Measurements from ENCODE around the gene KCND3. TPM values are rescaled to one million over a fixed set of nuclear protein-coding genes. Genes with fewer than 3 reads are reported as not detected.

The KCND3 gene
- polyA plus RNA-seq, 1 donor: 2.5 TPM

DNA sequence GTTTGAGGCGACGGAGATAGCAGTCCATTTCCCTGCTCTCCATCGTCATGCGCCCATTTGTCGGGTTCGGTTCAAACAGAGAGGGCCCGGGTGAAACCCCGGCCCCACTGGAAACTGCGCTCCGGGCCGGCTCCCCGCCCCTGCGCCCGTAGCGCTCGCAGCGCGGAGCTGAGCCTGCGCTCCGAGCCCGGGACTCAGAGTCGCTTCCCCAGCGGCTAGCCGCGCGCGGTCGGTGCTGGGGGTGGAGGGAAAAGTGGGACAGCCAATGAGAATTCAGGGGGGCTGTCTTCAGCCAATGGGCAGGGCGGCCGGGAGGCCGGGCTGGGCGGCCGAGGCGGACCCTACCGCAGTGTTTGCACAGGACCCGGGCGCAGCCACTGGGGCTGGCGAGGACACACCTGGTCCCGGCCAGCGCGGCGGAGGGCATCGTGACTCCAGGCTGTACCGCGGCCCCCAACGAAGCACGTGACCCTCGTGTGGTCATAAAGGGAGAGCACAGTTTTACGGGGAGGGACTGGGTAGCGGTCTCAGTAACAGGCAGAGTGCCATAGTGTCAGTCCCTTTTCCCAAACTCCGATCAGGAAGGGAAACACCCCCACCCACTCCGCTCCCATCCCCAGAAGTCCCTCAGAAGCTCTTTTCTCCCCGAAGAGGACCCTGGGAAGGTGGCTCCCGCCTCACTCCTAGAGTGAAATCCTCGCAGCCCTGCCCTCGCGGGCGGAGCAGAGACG, 250.1 kb downstream of the KCND3 start, which contains the start of gene INKA2:
Gene INKA2 (minus strand): TSS at position 202 of the 731 bp plus-strand sequence. CDS start 153 bp downstream, at position 49.
- no CpG with 5 or more reads among the region's 59 CpGs for WGBS (ENCODE audit: insufficient coverage, low lambda C conversion rate)

DNA sequence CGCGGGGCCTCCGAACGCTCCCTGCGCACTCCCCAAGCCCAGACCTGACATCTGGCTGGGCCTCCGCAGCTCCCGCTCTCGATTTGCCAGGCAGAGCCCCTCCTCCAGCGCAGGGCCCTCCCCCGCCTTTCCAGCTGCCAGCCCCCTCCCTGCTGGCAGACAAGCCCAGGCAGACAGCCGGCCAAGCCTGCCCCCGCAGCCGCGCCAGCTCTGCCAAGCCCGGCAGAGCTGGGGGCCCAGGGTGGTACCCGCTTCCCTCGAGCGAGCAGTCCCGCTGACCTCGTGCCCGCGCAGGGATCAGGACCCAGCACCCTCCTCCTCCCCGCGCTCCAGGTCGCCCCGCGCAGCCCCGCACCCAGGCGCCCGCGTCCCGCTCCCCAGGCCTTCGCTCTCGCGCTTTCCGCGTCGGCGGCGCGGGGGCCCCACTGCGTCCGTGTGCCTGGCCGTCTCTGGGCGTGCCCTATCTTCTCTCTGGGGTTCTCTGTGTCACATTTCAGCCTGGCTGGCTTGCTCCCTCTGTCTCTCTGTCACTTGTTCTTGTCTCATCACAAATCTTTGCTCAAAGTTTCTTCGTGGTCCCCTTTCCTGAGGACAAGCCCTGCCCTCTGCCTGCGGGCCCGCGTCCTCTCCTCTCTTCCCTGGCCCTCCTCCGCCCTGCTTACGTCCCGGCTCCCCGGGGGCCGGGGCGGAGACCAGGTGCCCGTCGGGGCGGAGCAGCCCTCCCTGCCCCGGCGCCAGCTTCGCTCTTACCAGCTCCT, 250.9 kb downstream of the KCND3 start:
- H3K4me3 ChIP-seq (ENCODE audit: low read length): peak overlapping the region; percentile 77
- peak; percentile 52 to 84 for DNase-seq
- peak overlapping the region; percentile 84 for H3K27ac ChIP-seq (ENCODE audit: low read length)
- H3K27me3 ChIP-seq (ENCODE audit: control insufficient read depth, insufficient read depth, low read length): peaks cover 38% of the 10 kb centered on the region
- H3K36me3 ChIP-seq (ENCODE audit: control insufficient read depth, insufficient read depth, low read length): no peaks in the 10 kb centered on the region
- no CpG with 5 or more reads among the region's 61 CpGs for WGBS (ENCODE audit: insufficient coverage, low lambda C conversion rate)
- H3K9me3 ChIP-seq (ENCODE audit: control insufficient read depth, low read depth, low read length): peaks cover 6% of the 10 kb centered on the region
- peaks cover 28% of the 10 kb centered on the region for H3K4me1 ChIP-seq (ENCODE audit: control insufficient read depth, insufficient read depth, low read length)

More for the DNA sequence above, 250.1 kb downstream of the KCND3 start, which contains the start of gene INKA2:
- peak within 1 kb of the TSS; percentile 84 for H3K27ac ChIP-seq (ENCODE audit: low read length)
- DNase-seq: peak; percentile 81 to 92
- peak within 1 kb of the TSS; percentile 77 for H3K4me3 ChIP-seq (ENCODE audit: low read length)
- peaks cover 23% of the 10 kb centered on the region for H3K4me1 ChIP-seq (ENCODE audit: control insufficient read depth, insufficient read depth, low read length)
- peaks cover 44% of the 10 kb centered on the region for H3K27me3 ChIP-seq (ENCODE audit: control insufficient read depth, insufficient read depth, low read length)
- H3K9me3 ChIP-seq (ENCODE audit: control insufficient read depth, low read depth, low read length): peaks cover 6% of the 10 kb centered on the region
- no peaks in the 10 kb centered on the region for H3K36me3 ChIP-seq (ENCODE audit: control insufficient read depth, insufficient read depth, low read length)

DNA sequence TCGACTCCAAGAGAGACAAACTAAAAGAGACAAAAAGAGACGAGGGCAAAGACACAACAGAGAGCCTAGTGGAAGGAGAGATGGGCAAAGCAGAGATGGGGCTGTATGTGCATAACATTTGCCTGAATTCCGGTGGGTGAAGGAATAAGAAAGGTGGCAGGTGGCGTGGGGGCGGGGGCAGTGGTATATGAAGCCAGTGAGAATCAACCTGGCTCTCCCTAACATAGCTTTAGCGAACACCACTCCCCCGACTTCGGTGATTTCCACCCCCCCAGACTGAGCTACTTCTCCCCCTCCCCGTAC, 251.4 kb downstream of the KCND3 start:
- Histone ChIP-seq H3K4me1 (ENCODE audit: control insufficient read depth, insufficient read depth, low read length) (peaks cover 33% of the 10 kb centered on the region), H3K9me3 (ENCODE audit: control insufficient read depth, low read depth, low read length) (peaks cover 6% of the 10 kb centered on the region), H3K27ac (ENCODE audit: low read length) (peak overlapping the region; percentile 10), H3K36me3 (ENCODE audit: control insufficient read depth, insufficient read depth, low read length) (no peaks in the 10 kb centered on the region), H3K27me3 (ENCODE audit: control insufficient read depth, insufficient read depth, low read length) (peaks cover 33% of the 10 kb centered on the region), H3K4me3 (ENCODE audit: low read length) (peak overlapping the region; percentile 77)
- no peak for DNase-seq
- no CpG with 5 or more reads among the region's 9 CpGs for WGBS (ENCODE audit: insufficient coverage, low lambda C conversion rate)

DNA sequence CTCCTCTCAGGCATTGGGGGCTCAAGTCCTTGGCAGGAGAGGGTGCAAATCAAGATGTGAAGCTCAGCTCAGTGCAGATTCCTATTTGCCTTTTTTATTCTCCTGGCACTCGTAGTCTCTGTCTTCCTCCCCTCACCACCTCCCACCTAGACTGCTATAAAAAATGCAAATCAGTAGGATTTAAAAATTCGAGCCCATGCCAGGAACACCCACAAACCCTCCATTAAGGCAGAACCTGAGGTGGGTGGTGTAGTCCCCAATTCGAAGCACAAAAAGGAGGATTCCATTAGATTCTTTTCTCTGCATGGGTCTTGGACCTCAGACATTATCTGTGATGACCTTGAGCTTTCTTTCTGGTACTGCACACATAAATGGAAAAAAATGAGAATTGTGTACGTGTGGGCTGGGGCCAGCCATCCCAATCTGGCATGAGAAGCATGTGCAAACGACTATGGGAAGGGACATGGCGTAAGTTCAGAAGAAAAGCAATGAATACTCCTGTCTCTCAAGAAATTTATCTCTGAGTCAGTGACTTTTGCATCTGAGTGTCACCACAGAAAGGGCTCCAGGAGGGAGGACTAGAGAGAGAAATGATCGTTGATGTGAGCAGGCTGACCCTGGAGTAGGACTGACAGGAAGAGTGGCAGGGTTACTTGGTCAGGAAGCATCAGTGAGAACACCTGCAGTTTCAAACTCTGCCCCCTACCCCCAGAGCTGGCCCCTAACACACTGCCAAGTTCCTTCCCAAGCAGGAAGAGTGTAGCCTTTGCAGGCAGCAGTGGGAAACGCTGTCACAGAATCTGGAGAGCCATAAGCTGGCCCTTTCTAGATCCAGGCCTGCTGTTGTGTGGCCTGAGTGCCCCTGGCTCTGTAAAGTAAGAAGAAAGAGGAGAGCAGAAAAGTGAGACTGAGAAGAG, 252.0 kb downstream of the KCND3 start:
- Histone ChIP-seq H3K27me3 (ENCODE audit: control insufficient read depth, insufficient read depth, low read length) (peaks cover 27% of the 10 kb centered on the region), H3K4me1 (ENCODE audit: control insufficient read depth, insufficient read depth, low read length) (peaks cover 34% of the 10 kb centered on the region), H3K4me3 (ENCODE audit: low read length) (peak overlapping the region; percentile 77), H3K36me3 (ENCODE audit: control insufficient read depth, insufficient read depth, low read length) (no peaks in the 10 kb centered on the region), H3K27ac (ENCODE audit: low read length) (peak overlapping the region; percentile 10), H3K9me3 (ENCODE audit: control insufficient read depth, low read depth, low read length) (peaks cover 6% of the 10 kb centered on the region)
- DNase-seq: peak in 1 of 2 donors; percentile 59
- WGBS (ENCODE audit: insufficient coverage, low lambda C conversion rate): 52% methylated on average over 2 of the region's 8 CpGs

DNA sequence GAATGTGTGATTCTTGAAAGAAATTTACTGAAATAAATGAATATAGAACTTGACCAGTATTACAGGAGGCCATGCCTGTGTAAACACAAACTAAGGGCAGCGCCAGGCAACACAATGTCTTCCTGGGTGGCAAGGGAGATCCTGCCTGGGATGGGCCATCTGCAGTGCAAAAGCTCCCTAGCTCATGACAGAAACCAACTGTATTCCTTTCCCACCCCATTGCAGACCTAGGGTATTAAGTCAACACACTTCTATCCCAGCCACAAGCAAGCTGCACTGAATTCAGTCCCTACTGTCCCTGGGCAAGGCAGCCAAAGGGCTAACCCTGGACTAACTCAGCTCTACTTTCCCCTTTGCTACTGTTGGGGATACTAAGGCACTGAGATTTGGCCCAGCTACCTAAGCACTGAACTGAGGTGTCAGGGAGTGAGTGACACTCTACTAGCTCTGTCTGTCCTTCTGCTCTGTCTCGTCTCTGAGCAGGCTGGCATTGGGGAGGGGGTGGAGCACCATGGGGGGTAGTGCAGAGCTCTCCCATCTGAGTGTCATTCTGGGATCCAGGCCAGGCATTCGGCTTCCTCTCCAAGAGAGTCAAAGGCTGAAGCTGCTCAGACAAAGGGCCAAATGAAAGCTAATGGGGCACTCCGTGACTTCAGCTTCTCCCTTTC, 252.8 kb downstream of the KCND3 start:
- Histone ChIP-seq H3K27ac (ENCODE audit: low read length) (no peak overlapping the region), H3K9me3 (ENCODE audit: control insufficient read depth, low read depth, low read length) (peaks cover 6% of the 10 kb centered on the region), H3K36me3 (ENCODE audit: control insufficient read depth, insufficient read depth, low read length) (no peaks in the 10 kb centered on the region), H3K27me3 (ENCODE audit: control insufficient read depth, insufficient read depth, low read length) (peaks cover 20% of the 10 kb centered on the region), H3K4me3 (ENCODE audit: low read length) (no peak overlapping the region), H3K4me1 (ENCODE audit: control insufficient read depth, insufficient read depth, low read length) (peaks cover 34% of the 10 kb centered on the region)
- DNase-seq: no peak
- WGBS (ENCODE audit: insufficient coverage, low lambda C conversion rate): no CpG with 5 or more reads among the region's 4 CpGs

DNA sequence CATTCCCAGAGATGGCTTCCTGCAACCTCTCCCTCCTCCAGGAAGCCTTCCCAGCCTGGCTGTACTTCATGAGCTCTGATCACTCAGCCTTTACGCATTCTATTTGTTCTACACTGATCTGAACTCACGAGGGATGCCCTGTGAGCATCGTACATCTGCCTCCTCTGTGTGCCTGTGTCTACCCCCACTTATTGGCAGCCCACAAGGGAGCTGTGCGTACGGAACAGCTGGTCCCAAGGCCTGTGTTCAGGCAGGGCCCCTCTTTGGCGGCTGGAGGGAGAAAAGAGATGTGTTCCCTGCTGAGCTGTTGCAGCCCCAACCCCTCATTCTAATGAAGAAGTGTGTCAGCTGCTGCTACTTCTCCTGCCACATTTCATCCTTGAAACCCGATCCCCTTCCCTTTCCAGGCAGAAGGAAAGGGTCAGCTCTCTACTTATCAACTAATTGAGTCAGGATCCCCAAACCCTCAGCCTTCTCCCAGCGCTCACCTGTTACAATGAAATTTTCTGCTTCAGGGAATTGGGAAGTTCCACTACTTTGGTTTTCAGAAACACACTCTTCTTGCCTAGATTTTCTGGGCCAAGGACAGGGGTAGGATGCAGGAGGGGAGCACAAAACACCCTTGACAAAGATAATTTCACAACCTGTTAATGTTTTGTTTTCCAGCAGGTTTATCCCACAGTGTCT, 253.5 kb downstream of the KCND3 start:
- 80% methylated on average over 1 of the region's 8 CpGs for WGBS (ENCODE audit: insufficient coverage, low lambda C conversion rate)
- Histone ChIP-seq H3K4me1 (ENCODE audit: control insufficient read depth, insufficient read depth, low read length) (peaks cover 34% of the 10 kb centered on the region), H3K4me3 (ENCODE audit: low read length) (no peak overlapping the region), H3K27me3 (ENCODE audit: control insufficient read depth, insufficient read depth, low read length) (peaks cover 13% of the 10 kb centered on the region), H3K27ac (ENCODE audit: low read length) (no peak overlapping the region), H3K9me3 (ENCODE audit: control insufficient read depth, low read depth, low read length) (peaks cover 6% of the 10 kb centered on the region), H3K36me3 (ENCODE audit: control insufficient read depth, insufficient read depth, low read length) (no peaks in the 10 kb centered on the region)
- DNase-seq: no peak

DNA sequence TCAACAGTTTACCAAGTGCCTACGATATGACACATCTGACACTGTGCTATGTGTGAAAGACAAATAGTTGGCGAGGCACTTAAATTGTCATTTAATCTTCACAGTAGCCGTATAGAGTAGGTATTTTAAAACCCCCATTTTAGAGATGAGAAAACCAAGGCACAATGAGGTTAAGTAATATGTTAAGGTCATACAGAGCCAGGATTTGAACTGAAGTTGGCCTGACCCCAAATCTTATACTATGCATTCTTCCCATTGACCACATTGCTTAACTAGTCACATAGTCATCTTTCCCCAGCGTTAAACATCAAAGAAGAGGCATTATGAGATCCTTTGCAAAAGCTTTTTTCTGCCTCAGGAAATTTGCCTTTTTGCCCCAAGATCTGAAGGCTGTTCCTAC, 254.1 kb downstream of the KCND3 start:
- Histone ChIP-seq H3K4me1 (ENCODE audit: control insufficient read depth, insufficient read depth, low read length) (peaks cover 35% of the 10 kb centered on the region), H3K36me3 (ENCODE audit: control insufficient read depth, insufficient read depth, low read length) (no peaks in the 10 kb centered on the region), H3K27ac (ENCODE audit: low read length) (no peak overlapping the region), H3K27me3 (ENCODE audit: control insufficient read depth, insufficient read depth, low read length) (peaks cover 6% of the 10 kb centered on the region), H3K4me3 (ENCODE audit: low read length) (no peak overlapping the region), H3K9me3 (ENCODE audit: control insufficient read depth, low read depth, low read length) (peaks cover 6% of the 10 kb centered on the region)
- no CpG with 5 or more reads among the region's 4 CpGs for WGBS (ENCODE audit: insufficient coverage, low lambda C conversion rate)
- DNase-seq: no peak

DNA sequence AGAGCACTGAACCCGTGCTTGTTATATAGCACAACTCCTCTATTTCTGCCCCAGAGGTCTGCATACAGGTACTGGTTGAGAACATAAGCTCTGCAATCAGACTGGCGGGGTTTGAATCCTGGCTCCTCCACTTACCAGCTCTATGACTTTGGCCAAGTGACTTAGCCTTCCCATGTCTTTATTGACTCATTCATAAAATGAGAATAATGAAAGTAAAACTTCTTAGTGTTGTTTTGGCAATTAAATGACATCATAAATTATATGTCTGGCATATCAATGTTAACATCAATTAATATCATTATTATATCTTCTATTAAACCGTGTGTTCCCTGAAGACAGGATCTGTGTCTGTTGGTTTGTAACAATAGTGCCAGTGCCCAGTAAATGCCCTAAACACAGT, 254.6 kb downstream of the KCND3 start:
- H3K27ac ChIP-seq (ENCODE audit: low read length): no peak overlapping the region

DNA sequence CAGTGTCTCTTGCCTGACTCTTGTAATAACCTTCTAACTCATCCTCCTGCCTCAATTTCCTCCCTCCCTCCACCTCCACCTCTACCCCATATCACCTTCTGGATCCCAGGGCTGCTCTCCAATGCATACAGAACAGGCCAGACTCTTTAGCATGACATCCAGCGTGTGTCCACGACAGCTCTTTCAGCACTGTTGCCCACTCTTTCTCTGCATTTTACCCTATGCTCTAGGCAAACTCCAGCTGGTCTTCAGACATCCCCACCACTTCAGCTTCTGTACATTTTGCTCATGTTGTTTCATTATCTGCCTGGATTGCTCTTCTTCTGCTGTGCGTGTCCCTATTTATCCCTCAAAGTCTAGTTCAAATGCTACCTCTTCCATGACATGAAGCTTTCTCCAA, 255.0 kb downstream of the KCND3 start:
- Histone ChIP-seq H3K4me1 (ENCODE audit: control insufficient read depth, insufficient read depth, low read length) (peaks cover 28% of the 10 kb centered on the region), H3K36me3 (ENCODE audit: control insufficient read depth, insufficient read depth, low read length) (no peaks in the 10 kb centered on the region), H3K27me3 (ENCODE audit: control insufficient read depth, insufficient read depth, low read length) (no peaks in the 10 kb centered on the region), H3K9me3 (ENCODE audit: control insufficient read depth, low read depth, low read length) (no peaks in the 10 kb centered on the region), H3K4me3 (ENCODE audit: low read length) (no peak overlapping the region), H3K27ac (ENCODE audit: low read length) (no peak overlapping the region)
- no peak for DNase-seq
- 100% methylated on average over 2 of the region's 3 CpGs for WGBS (ENCODE audit: insufficient coverage, low lambda C conversion rate)

More for the DNA sequence above, 254.6 kb downstream of the KCND3 start:
- no peak for DNase-seq
- H3K27me3 ChIP-seq (ENCODE audit: control insufficient read depth, insufficient read depth, low read length): peaks cover 2% of the 10 kb centered on the region
- H3K4me1 ChIP-seq (ENCODE audit: control insufficient read depth, insufficient read depth, low read length): peaks cover 32% of the 10 kb centered on the region
- no peak overlapping the region for H3K4me3 ChIP-seq (ENCODE audit: low read length)
- no CpG with 5 or more reads among the region's 3 CpGs for WGBS (ENCODE audit: insufficient coverage, low lambda C conversion rate)
- no peaks in the 10 kb centered on the region for H3K36me3 ChIP-seq (ENCODE audit: control insufficient read depth, insufficient read depth, low read length)
- H3K9me3 ChIP-seq (ENCODE audit: control insufficient read depth, low read depth, low read length): peaks cover 2% of the 10 kb centered on the region
